HG02973 (cell line): ENCODE measurements around the gene CNTN2.
A peak's percentile ranks its signal among the peaks of the same experiment; 100 is the strongest.

Source experiments
- ATAC-seq: cut with Tn5 transposase; IDR thresholded peaks from one replicate; pipeline ENCODE4 v1.9.1; 2021; ENCODE audit warnings: moderate library complexity; ENCODE audit not compliant: unreplicated experiment

The CNTN2 gene

DNA sequence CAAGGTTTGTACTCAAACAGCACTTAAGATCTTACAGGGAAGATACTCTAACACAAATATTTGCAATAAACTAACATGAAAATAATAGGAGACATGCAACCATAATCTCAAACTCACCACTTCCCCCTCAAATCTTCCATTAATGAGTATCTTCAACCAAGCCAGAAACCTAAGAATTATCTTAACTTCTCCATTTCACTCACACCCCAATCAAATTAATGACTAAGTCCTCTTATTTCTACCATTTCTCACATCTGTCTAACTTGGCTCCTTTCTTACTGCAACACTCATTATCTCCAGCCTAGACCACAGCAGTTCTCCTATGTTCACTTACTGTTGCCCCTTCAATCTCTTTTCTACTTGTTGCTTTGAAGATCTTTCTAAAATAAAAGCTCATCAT lies 68.3 kb downstream of the CNTN2 start:
- no peak for ATAC-seq

DNA sequence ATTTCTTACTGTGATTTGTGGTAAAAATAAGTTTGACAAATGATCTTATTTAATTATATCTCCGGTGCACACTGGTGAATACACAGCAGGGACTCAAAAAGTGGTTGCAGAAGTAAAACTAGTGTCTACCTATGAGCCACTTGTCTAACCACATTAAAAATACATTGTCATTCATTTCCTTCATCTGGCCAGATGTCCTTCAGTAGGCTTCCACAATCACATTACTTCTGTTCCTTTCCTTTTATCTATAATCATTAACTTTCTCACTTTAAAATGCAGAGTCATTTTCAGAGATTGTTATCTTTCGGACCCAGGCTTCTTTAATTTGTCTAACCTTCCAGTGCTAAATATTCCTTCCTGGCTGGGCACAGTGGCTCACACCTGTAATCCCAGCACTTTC lies 75.7 kb downstream of the CNTN2 start:
- ATAC-seq, result no peak

DNA sequence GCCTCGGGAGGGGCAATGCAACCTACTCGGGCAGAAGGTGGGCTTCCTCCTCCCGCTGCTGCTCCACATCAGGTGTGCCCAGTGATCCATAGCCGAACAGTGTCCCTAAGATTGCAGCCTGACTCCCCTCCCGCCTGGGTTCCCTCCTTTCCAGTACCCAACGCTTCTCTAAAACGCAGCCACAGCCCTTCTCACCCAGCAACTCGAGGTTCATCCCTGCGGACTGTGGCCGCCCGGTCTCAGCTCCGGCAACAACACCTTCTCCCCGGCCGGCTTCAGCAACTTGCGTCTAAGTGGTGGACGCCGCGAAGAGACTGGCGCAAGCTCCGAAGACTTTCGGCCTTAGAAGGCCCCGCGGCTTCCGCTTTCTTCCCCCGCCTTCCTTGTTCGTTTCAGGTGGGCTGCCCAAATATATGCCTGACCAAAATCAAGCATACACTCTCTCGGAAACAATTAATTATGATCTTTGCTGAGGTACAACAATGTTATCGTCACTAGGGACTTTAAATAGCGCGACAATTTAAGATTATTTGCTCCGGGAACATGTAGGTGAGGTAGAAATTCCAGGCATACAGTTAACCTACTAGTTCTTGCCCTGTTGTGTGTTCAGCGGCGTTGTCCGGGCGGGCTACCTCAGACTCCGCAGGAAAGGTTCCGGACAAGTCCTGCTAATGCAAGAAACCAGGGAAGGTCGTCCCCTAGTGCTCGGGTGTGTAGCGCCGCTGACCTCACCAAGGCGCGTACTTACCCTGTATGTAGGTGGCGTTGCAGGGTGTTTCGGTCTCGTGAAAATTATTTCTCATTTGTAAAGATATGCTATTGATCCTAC lies 78.9 kb downstream of the CNTN2 start, which contains the start of gene RBBP5:
RBBP5 (minus strand) TSS at position 319 of the 829 bp plus-strand sequence; CDS start at position 214, 105 bp downstream.
- ATAC-seq, result peak; percentile 91

DNA sequence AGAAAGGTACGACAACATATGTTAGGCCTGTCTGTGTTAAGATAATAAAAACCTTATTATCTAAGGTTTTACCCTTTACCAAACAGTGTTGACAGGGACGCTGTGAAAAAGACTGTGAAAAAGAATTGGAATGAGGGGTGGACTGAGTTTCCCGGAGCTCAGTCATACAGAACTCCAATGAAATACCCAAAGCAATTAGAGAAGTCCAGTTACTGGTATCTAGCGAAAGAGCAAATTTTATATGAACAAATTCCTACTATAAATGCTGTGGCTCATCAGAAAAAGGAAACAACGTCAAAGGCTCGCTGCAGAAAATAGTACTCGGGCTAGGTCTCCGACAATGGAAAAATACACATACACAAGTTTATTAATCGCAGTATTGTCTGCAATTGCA lies 79.5 kb downstream of the CNTN2 start:
- no peak for ATAC-seq

DNA sequence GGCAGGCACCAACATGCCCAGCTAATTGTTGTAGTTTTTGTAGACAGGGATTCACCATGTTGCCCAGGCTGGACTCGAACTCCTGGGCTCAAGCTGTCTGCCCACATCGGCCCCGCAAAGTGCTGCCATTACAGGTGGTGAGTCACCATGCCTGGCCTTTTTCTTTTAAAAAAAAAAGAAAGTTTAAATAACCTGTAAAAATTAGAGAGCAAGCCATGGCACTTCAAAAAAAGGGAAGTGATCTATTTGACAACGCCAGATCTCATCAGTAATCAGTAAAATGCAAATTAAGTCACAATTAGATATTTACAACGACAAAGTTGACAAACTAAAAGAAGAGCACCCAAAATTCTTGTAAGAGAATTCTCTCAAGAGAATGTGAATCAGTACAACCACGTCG lies 81.7 kb downstream of the CNTN2 start:
- no peak for ATAC-seq

DNA sequence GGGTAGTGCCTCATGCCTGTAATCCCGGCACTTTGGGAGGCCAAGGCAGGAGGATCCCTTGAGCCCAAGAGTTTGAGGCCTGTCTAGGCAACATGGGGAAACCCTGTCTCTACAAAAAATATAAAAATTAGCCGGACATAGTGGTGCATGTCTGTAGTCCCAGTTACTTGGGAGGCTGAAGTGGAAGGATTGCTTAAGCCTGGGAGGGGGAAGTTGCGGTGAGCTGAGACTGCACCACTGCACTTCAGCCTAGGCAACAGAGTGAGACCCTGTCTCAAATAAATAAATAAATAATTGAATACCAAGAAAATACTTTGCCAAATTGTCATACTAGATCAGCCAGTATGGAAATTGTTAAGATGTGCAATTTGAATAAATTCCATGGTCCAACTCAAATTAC lies 84.6 kb downstream of the CNTN2 start:
- ATAC-seq, result no peak
